H1 (cell line): ENCODE results near the gene CRACDL. TPM values are rescaled to one million over a fixed set of nuclear protein-coding genes. Genes with fewer than 3 reads are reported as not detected.

ENCODE experiments used
- CTCF ChIA-PET: fragments of 300-600 bp; sonication (Branson Sonifier 250); formaldehyde crosslinking; loops from one replicate; lab custom pipeline; 2021; ENCODE audit not compliant: partially characterized antibody; lab: Charles Lee
- POLR2A ChIA-PET: fragments of 300-600 bp; sonication (Branson Sonifier 250); formaldehyde crosslinking; loops from one replicate; lab custom pipeline; 2021; ENCODE audit warnings: inconsistent platforms; ENCODE audit not compliant: partially characterized antibody; lab: Charles Lee
- DNase-seq, 2 experiments: peaks; one replicate each; pipeline versions ENCODE4 v3.0.0 to v3.0.0-alpha.2; 2010 to 2022; ENCODE audit warnings: low spot score in 2 of 2, low read depth in 1 of 2, mixed read lengths in 1 of 2
- FAIRE-seq: peaks from 2 replicates; lab custom pipeline; 2011; peaks lifted over from hg19 to GRCh38; lab: Jason Lieb, UNC
- H2AFZ ChIP-seq: 2 replicates; pipeline ENCODE4 v1.8.1; 2012; ENCODE audit warnings: low read length, inconsistent platforms
- H2AK5ac ChIP-seq: 2 replicates; pipeline ENCODE4 v1.6.1; 2013; ENCODE audit warnings: low read depth, low read length
- H2BK120ac ChIP-seq: replicated peaks from 2 replicates; pipeline ENCODE3; 2013; ENCODE audit warnings: low read depth, low read length, inconsistent platforms
- H2BK12ac ChIP-seq: 2 replicates; pipeline ENCODE4 v1.6.1; 2013; ENCODE audit warnings: low read depth, low read length
- H2BK15ac ChIP-seq: 2 replicates; pipeline ENCODE4 v1.6.1; 2013; ENCODE audit warnings: low read length
- H2BK20ac ChIP-seq: 2 replicates; pipeline ENCODE4 v1.6.1; 2013; ENCODE audit warnings: low read length
- H2BK5ac ChIP-seq: 2 replicates; pipeline ENCODE4 v1.6.1; 2013; ENCODE audit warnings: low read depth, low read length
- H3K14ac ChIP-seq: 2 replicates; pipeline ENCODE4 v1.6.1; 2013; ENCODE audit warnings: inconsistent platforms; ENCODE audit not compliant: insufficient read length
- H3K18ac ChIP-seq: 2 replicates; pipeline ENCODE4 v1.6.1; 2013; ENCODE audit warnings: low read length; ENCODE audit errors: extremely low read depth
- H3K23ac ChIP-seq: 2 replicates; pipeline ENCODE4 v1.6.1; 2013; ENCODE audit warnings: inconsistent platforms; ENCODE audit not compliant: insufficient read length
- H3K23me2 ChIP-seq: 2 replicates; pipeline ENCODE4 v1.6.1; 2013; ENCODE audit warnings: low read depth, low read length
- H3K27ac ChIP-seq: 2 replicates; pipeline ENCODE4 v1.6.1; 2011; ENCODE audit warnings: low read depth, low read length, inconsistent platforms
- H3K27me3 ChIP-seq, 4 experiments: replicated peaks in 1 of 4; 1 replicate in 1 of 4; 2 replicates in 3 of 4; pipeline versions ENCODE4 v1.6.1 to v1.8.1; 2011 to 2013; ENCODE audit warnings: low read length in 3 of 4, mild to moderate bottlenecking in 3 of 4, inconsistent platforms in 2 of 4, mixed read lengths in 2 of 4, moderate library complexity in 1 of 4; ENCODE audit not compliant: control insufficient read depth in 3 of 4, insufficient read depth in 3 of 4; ENCODE audit errors: extremely low read depth in 1 of 4
- H3K36me3 ChIP-seq, 4 experiments: 2 replicates each; pipeline versions ENCODE4 v1.6.1 to v1.8.1; 2011 to 2013; ENCODE audit warnings: mild to moderate bottlenecking in 4 of 4, low read length in 3 of 4, moderate library complexity in 2 of 4, control low read depth in 1 of 4, inconsistent platforms in 1 of 4; ENCODE audit not compliant: insufficient read depth in 4 of 4, control insufficient read depth in 2 of 4
- H3K4ac ChIP-seq: replicated peaks from 2 replicates; pipeline ENCODE3; 2013; ENCODE audit warnings: low read length, low read depth, mixed read lengths, inconsistent platforms; ENCODE audit not compliant: insufficient read length
- H3K4me1 ChIP-seq, 4 experiments: replicated peaks in 1 of 4; 1 replicate in 1 of 4; 2 replicates in 3 of 4; pipeline versions ENCODE4 v1.6.1 to v1.8.1; 2011 to 2013; ENCODE audit warnings: low read length in 3 of 4, inconsistent platforms in 2 of 4, mixed read lengths in 1 of 4; ENCODE audit not compliant: insufficient read depth in 4 of 4, control insufficient read depth in 3 of 4
- H3K4me2 ChIP-seq, 2 experiments: 2 replicates each; pipeline versions ENCODE4 v1.6.1 to v1.8.1; 2011 to 2013; ENCODE audit warnings: low read depth in 2 of 2, low read length in 2 of 2, control low read depth in 1 of 2, inconsistent platforms in 1 of 2, mild to moderate bottlenecking in 1 of 2; ENCODE audit not compliant: insufficient read depth in 1 of 2
- H3K4me3 ChIP-seq, 4 experiments: fragments of 200-600, 300-600 bp in 1 of 4; sonication (generic), shearing (Covaris generic), sonication (Bioruptor Twin) in 1 of 4; 2 replicates each; pipeline versions ENCODE4 v1.5.1 to v1.8.1; 2011 to 2016; ENCODE audit warnings: low read length in 4 of 4, low read depth in 3 of 4, control low read depth in 2 of 4, inconsistent platforms in 2 of 4, mild to moderate bottlenecking in 2 of 4, mixed read lengths in 1 of 4, moderate library complexity in 1 of 4; ENCODE audit not compliant: insufficient read depth in 2 of 4; ENCODE audit errors: extremely low read depth in 1 of 4
- H3K56ac ChIP-seq: replicated peaks from 2 replicates; pipeline ENCODE3; 2013; ENCODE audit warnings: low read depth, mild to moderate bottlenecking, mixed read lengths, low read length, inconsistent platforms; ENCODE audit not compliant: insufficient read length
- H3K79me1 ChIP-seq: 2 replicates; pipeline ENCODE4 v1.6.1; 2013; ENCODE audit warnings: low read depth, low read length, control low read depth
- H3K79me2 ChIP-seq, 2 experiments: 2 replicates each; pipeline versions ENCODE4 v1.6.1 to v1.8.1; 2012 to 2013; ENCODE audit warnings: low read length in 2 of 2, mild to moderate bottlenecking in 2 of 2, inconsistent platforms in 1 of 2; ENCODE audit not compliant: insufficient read depth in 2 of 2, control insufficient read depth in 1 of 2
- H3K9ac ChIP-seq, 4 experiments: replicated peaks in 1 of 4; 1 replicate in 1 of 4; 2 replicates in 3 of 4; pipeline versions ENCODE4 v1.6.1 to v1.8.1; 2011 to 2013; ENCODE audit warnings: low read depth in 3 of 4, low read length in 3 of 4, control low read depth in 2 of 4, mild to moderate bottlenecking in 2 of 4, moderate library complexity in 2 of 4, inconsistent platforms in 1 of 4; ENCODE audit errors: extremely low read depth in 1 of 4
- H3K9me3 ChIP-seq, 2 experiments: 2 replicates each; pipeline versions ENCODE4 v1.6.1 to v1.8.1; 2012 to 2013; ENCODE audit warnings: mild to moderate bottlenecking in 2 of 2, moderate library complexity in 2 of 2, control low read depth in 1 of 2, inconsistent platforms in 1 of 2, low read depth in 1 of 2, low read length in 1 of 2, mixed read lengths in 1 of 2; ENCODE audit not compliant: insufficient read depth in 2 of 2
- H4K20me1 ChIP-seq, 2 experiments: replicated peaks in 1 of 2; 2 replicates each; pipeline versions ENCODE3 to v1.8.1; 2011 to 2013; ENCODE audit warnings: inconsistent platforms in 2 of 2, low read length in 2 of 2, mild to moderate bottlenecking in 1 of 2; ENCODE audit not compliant: insufficient read depth in 2 of 2, control insufficient read depth in 1 of 2
- H4K5ac ChIP-seq: 2 replicates; pipeline ENCODE4 v1.6.1; 2013; ENCODE audit warnings: low read length, low read depth, mixed read lengths, inconsistent platforms; ENCODE audit not compliant: insufficient read length
- H4K8ac ChIP-seq: 2 replicates; pipeline ENCODE4 v1.8.0; 2013; ENCODE audit warnings: mild to moderate bottlenecking, moderate library complexity, low read length, inconsistent platforms; ENCODE audit not compliant: insufficient read depth; ENCODE audit errors: extremely low read depth
- H4K91ac ChIP-seq: replicated peaks from 2 replicates; pipeline ENCODE3; 2013; ENCODE audit warnings: low read length, mixed read lengths, inconsistent platforms; ENCODE audit not compliant: insufficient read length
- CEBPB ChIP-seq: IDR thresholded peaks from 2 replicates; pipeline ENCODE4 v1.6.1; 2012; ENCODE audit warnings: low read depth, low read length
- KDM4A ChIP-seq: IDR thresholded peaks from one replicate; pipeline ENCODE4 v1.7.1; 2012; ENCODE audit warnings: low read depth, mild to moderate bottlenecking, moderate library complexity, low read length, inconsistent platforms; ENCODE audit not compliant: severe bottlenecking
- PHF8 ChIP-seq: fragments of 200-600 bp; sonication (generic); conservative IDR thresholded peaks from 2 replicates; pipeline ENCODE4 v1.7.1; 2012; ENCODE audit warnings: low read depth, mild to moderate bottlenecking, inconsistent platforms, low read length, moderate library complexity
- POLR2A ChIP-seq, 2 experiments: IDR thresholded peaks; 1 replicate in 1 of 2; 2 replicates in 1 of 2; pipeline ENCODE4 v1.6.1; 2011; ENCODE audit warnings: low read depth in 2 of 2, low read length in 2 of 2, mild to moderate bottlenecking in 2 of 2; ENCODE audit errors: control extremely low read depth in 1 of 2
- POLR2AphosphoS5 ChIP-seq: IDR thresholded peaks from 2 replicates; pipeline ENCODE4 v1.6.1; 2011; ENCODE audit warnings: low read depth, low read length
- POU5F1 ChIP-seq: IDR thresholded peaks from 2 replicates; pipeline ENCODE4 v1.6.1; 2011; ENCODE audit warnings: low read depth, mild to moderate bottlenecking, low read length, moderate library complexity
- RBBP5 ChIP-seq: IDR thresholded peaks from 2 replicates; pipeline ENCODE4 v1.7.1; 2012; ENCODE audit warnings: low read depth, mild to moderate bottlenecking, inconsistent platforms, low read length, moderate library complexity, borderline replicate concordance
- SRF ChIP-seq: IDR thresholded peaks from 2 replicates; pipeline ENCODE4 v1.6.1; 2011; ENCODE audit warnings: mild to moderate bottlenecking, low read depth, low read length, moderate library complexity
- SUZ12 ChIP-seq: fragments of 200-600 bp; sonication (generic); IDR thresholded peaks from 2 replicates; pipeline ENCODE4 v1.6.1; 2012; ENCODE audit warnings: mild to moderate bottlenecking, inconsistent platforms, low read length, moderate library complexity, mixed read lengths
- TEAD4 ChIP-seq: IDR thresholded peaks from 2 replicates; pipeline ENCODE4 v1.6.1; 2012; ENCODE audit warnings: low read depth, low read length, inconsistent platforms, mixed read lengths
- WGBS, 2 experiments: shearing (Covaris generic) in 1 of 2; methylation state at CpG; one replicate each; pipeline versions ENCODE4 v1.1.6 to v1.1.7; 2013 to 2015; ENCODE audit warnings: low lambda C conversion rate in 2 of 2, mixed read lengths in 2 of 2, inconsistent platforms in 1 of 2, low coverage in 1 of 2, missing lambda C conversion rate in 1 of 2; ENCODE audit not compliant: insufficient replicate concordance in 2 of 2, insufficient coverage in 1 of 2, insufficient read length in 1 of 2; ENCODE audit errors: extremely low coverage in 1 of 2, missing lambda C conversion rate in 1 of 2; 5-methylcytosine and 5-hydroxymethylcytosine counted together
- polyA plus RNA-seq, 7 experiments: library from polyadenylated mRNA; depleted of rRNA in 3 of 7; stranded (reverse) in 5 of 7; unstranded in 2 of 7; fragments of >200 nt in 5 of 7; fragments of 200-250 nt in 2 of 7; gene quantifications; 1 replicate in 5 of 7; 2 replicates in 1 of 7; 4 replicates in 1 of 7; pipeline versions ENCODE4 v1.2.1 to v1.2.3, GENCODE V29; 2011 to 2013; ENCODE audit warnings: missing spikeins in 2 of 7, mixed read lengths in 2 of 7
- total RNA-seq: library from RNA; stranded (reverse); fragmentation: NEBNext Ultra II Directional; extraction: Animal tissue kit (Norgen Biotek cat#: 25700); gene quantifications from 2 replicates; pipeline ENCODE4 v1.2.1, GENCODE V29; 2021
- TF ChIP-seq, protein P1 (sequence below): IDR thresholded peaks from 2 replicates; pipeline ENCODE4 v1.6.1; 2012; ENCODE audit warnings: inconsistent platforms

Gene CRACDL
- total and polyA plus RNA-seq, 2 of the 8 experiments (the other 6 are each of a cell fraction or from before 2014, with no cell fraction given): 0.07 to 0.38 TPM

DNA sequence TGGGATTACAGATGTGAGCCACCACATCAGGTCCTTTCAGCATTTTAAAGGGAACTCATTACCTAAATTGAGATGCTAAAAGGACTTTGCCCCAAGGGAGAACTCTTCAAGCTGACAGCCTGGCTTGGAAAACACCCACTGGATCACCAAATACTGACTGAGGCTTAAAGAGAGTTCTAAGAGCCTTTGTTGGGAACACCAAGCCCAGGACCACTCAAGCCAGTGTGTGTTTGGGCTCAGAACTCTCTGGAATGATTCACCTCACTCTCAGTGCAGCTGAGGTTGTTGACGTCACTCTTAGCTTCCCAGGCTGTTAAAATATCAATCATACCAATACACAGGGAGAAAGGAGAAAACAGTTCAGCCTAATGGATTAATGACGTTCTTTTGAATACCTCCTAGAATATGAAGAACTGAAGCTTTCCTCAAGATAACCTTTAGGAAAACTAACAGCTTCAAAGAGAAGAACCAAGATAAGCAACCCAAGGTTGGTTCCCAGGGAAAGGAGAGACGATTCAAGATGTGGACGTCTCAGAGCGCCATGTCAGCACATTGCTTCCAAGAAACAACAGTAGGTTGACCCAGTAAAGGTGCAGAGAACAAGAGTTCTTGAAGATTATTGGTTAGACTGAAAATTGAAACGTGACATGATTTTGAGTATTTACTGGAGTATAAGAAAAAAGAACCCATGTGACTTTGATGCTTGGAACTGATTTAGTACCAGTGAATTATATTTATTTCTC, 157.1 kb downstream of the CRACDL start:
- H2BK20ac ChIP-seq: no peak overlapping the region
- no peaks in the 10 kb centered on the region for H3K79me1 ChIP-seq
- H3K27me3 ChIP-seq: no peaks in the 10 kb centered on the region
- H4K20me1 ChIP-seq: no peaks in the 10 kb centered on the region
- H3K23me2 ChIP-seq: no peaks in the 10 kb centered on the region
- H2AK5ac ChIP-seq: no peak overlapping the region
- H2BK12ac ChIP-seq: no peak overlapping the region
- H4K91ac ChIP-seq: no peak overlapping the region
- no peak overlapping the region for H2BK5ac ChIP-seq
- TF ChIP-seq CEBPB: no peak
- TF ChIP-seq SUZ12: no peak
- TF ChIP-seq RBBP5: no peak
- TF ChIP-seq PHF8: no peak
- TF ChIP-seq, protein P1, sequence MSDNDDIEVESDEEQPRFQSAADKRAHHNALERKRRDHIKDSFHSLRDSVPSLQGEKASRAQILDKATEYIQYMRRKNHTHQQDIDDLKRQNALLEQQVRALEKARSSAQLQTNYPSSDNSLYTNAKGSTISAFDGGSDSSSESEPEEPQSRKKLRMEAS: no peak
- no peak for TF ChIP-seq SRF
- TF ChIP-seq POU5F1: no peak
- TF ChIP-seq TEAD4: no peak
- TF ChIP-seq KDM4A: no peak
- TF ChIP-seq POLR2A (IDR thresholded peaks at IDR 0.05; ENCODE audit: control extremely low read depth in 1 of 2, low read depth in 2 of 2, low read length in 2 of 2): no peak
- TF ChIP-seq POLR2AphosphoS5: no peak
- ChIA-PET CTCF (interaction anchor here (1.6 kb wide), 1 partner anchor 57 kb away, joined by 3 read pairs; no protein-coding TSS in a partner anchor), POLR2A (interaction anchor here (0.6 kb wide), 1 partner anchor 40 kb away, joined by 3 read pairs; no protein-coding TSS in a partner anchor)
- H3K4ac ChIP-seq: no peak overlapping the region
- no peak for FAIRE-seq
- no peak overlapping the region for H3K18ac ChIP-seq
- H4K5ac ChIP-seq: no peak overlapping the region
- no peak for DNase-seq
- H3K4me3 ChIP-seq: no peak overlapping the region
- no peak overlapping the region for H2BK120ac ChIP-seq
- no peak overlapping the region for H4K8ac ChIP-seq
- H3K23ac ChIP-seq: no peak overlapping the region
- no peak overlapping the region for H3K56ac ChIP-seq
- no peak overlapping the region for H3K4me2 ChIP-seq
- H3K9me3 ChIP-seq: peaks cover 3 to 12% of the 10 kb centered on the region in 2 experiments; a peak in 1 of 4 replicates
- no peaks in the 10 kb centered on the region for H3K79me2 ChIP-seq
- H3K9ac ChIP-seq: no peak overlapping the region
- 91% methylated on average over 6 of the region's 6 CpGs; no CpG with 5 or more reads in 1 of the 2 experiments for WGBS, 2 experiments
- peaks cover under 1 to 4% (median 2%) of the 10 kb centered on the region in 4 experiments; a peak in 4 of 7 replicates for H3K4me1 ChIP-seq
- H3K36me3 ChIP-seq: no peaks in the 10 kb centered on the region
- H3K14ac ChIP-seq: no peak overlapping the region
- H2AFZ ChIP-seq: no peak overlapping the region
- no peak overlapping the region for H2BK15ac ChIP-seq
- no peak overlapping the region for H3K27ac ChIP-seq
